Loucy (cell line): ENCODE data around the gene RPS28.

Source experiments
- EZH2phosphoT487 ChIP-seq: fragments of 200-600 bp; IDR thresholded peaks from 2 replicates; pipeline ENCODE4 v1.6.1; 2018; ENCODE audit warnings: antibody characterized with exemption, mild to moderate bottlenecking, moderate library complexity, borderline replicate concordance
- TF ChIP-seq, protein P1 (sequence below): fragments of 200-600 bp; sonication (generic); conservative IDR thresholded peaks from 2 replicates; pipeline ENCODE4 v1.5.1; 2014; ENCODE audit warnings: mild to moderate bottlenecking, antibody characterized with exemption, low read length

DNA sequence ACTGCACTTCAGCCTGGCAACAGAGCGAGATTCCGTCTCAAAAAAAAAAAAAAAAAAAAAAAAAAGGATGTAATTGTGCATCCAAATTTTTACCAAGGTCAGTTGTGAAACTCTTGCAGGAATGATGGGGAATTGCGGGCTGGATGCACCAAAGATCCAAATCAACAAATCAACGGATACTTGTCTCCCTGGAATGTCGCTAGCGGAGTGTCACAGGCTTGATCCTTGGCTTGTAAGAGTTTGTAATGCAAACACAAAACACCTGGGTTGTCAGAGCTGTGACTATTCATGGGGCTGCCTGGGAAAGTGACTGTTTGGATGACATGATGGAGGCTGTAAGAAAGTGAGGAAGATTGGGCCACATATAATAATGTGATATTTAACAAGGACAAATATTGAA is 17.5 kb downstream of the RPS28 start:
- TF ChIP-seq, protein P1, sequence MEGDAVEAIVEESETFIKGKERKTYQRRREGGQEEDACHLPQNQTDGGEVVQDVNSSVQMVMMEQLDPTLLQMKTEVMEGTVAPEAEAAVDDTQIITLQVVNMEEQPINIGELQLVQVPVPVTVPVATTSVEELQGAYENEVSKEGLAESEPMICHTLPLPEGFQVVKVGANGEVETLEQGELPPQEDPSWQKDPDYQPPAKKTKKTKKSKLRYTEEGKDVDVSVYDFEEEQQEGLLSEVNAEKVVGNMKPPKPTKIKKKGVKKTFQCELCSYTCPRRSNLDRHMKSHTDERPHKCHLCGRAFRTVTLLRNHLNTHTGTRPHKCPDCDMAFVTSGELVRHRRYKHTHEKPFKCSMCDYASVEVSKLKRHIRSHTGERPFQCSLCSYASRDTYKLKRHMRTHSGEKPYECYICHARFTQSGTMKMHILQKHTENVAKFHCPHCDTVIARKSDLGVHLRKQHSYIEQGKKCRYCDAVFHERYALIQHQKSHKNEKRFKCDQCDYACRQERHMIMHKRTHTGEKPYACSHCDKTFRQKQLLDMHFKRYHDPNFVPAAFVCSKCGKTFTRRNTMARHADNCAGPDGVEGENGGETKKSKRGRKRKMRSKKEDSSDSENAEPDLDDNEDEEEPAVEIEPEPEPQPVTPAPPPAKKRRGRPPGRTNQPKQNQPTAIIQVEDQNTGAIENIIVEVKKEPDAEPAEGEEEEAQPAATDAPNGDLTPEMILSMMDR: no peak
- TF ChIP-seq EZH2phosphoT487: no peak
